SK-N-SH (cell line): ENCODE measurements around the gene CHFR. TPM values are rescaled to one million over a fixed set of nuclear protein-coding genes. Genes with fewer than 3 reads are reported as not detected.

ENCODE experiments used
- CTCF ChIA-PET: fragments of 300-600, 350-600 bp; formaldehyde crosslinking; extraction: SDS; loops from one replicate; lab custom pipeline; 2021; lab: Yijun Ruan, JAX
- POLR2A ChIA-PET: fragments of 350-600 bp; sonication (Branson Sonifier 250); formaldehyde crosslinking; extraction: SDS; loops from one replicate; lab custom pipeline; 2020; ENCODE audit warnings: antibody characterized with exemption, inconsistent platforms; lab: Yijun Ruan, JAX
- DNase-seq: peaks from one replicate; pipeline ENCODE4 v3.0.0; 2012
- H2AFZ ChIP-seq: fragments of 200-600 bp; sonication (generic); 2 replicates; pipeline ENCODE4 v1.8.1; 2016; ENCODE audit warnings: antibody characterized with exemption, mild to moderate bottlenecking, low read depth
- H3F3A ChIP-seq: fragments of 200-600 bp; sonication (generic); replicated peaks from 2 replicates; pipeline ENCODE3; 2016; ENCODE audit warnings: antibody characterized with exemption, mild to moderate bottlenecking; ENCODE audit not compliant: insufficient read depth
- H3K27ac ChIP-seq, 2 experiments: fragments of 200-500 bp in 1 of 2; fragments of 200-600 bp in 1 of 2; sonication (Bioruptor generic) in 1 of 2; sonication (generic), shearing (Covaris generic) in 1 of 2; 2 replicates each; pipeline versions ENCODE4 v1.5.1 to v1.6.1; 2014 to 2016; ENCODE audit warnings: low read depth in 2 of 2, inconsistent platforms in 1 of 2, low read length in 1 of 2, mild to moderate bottlenecking in 1 of 2, mixed read lengths in 1 of 2
- H3K27me3 ChIP-seq: fragments of 200-600 bp; sonication (generic), shearing (Covaris generic); 2 replicates; pipeline ENCODE4 v1.6.1; 2016; ENCODE audit warnings: mixed run types; ENCODE audit not compliant: insufficient read depth
- H3K36me3 ChIP-seq, 2 experiments: fragments of 200-500 bp in 1 of 2; fragments of 200-600 bp in 1 of 2; sonication (Bioruptor generic) in 1 of 2; sonication (generic) in 1 of 2; replicated peaks in 1 of 2; 2 replicates each; pipeline versions ENCODE3 to v1.5.1; 2014 to 2016; ENCODE audit warnings: low read length in 1 of 2, mild to moderate bottlenecking in 1 of 2; ENCODE audit not compliant: insufficient read depth in 2 of 2, control insufficient read depth in 1 of 2
- H3K4me1 ChIP-seq, 2 experiments: fragments of 200-500 bp in 1 of 2; fragments of 200-600 bp in 1 of 2; sonication (Bioruptor generic) in 1 of 2; sonication (generic), shearing (Covaris generic) in 1 of 2; 2 replicates each; pipeline versions ENCODE4 v1.5.1 to v1.6.1; 2014 to 2016; ENCODE audit warnings: low read depth in 1 of 2, low read length in 1 of 2, mixed run types in 1 of 2; ENCODE audit not compliant: insufficient read depth in 2 of 2, control insufficient read depth in 1 of 2
- H3K4me2 ChIP-seq: fragments of 200-600 bp; sonication (generic), shearing (Covaris generic); 2 replicates; pipeline ENCODE4 v1.6.1; 2017; ENCODE audit warnings: mixed run types
- H3K4me3 ChIP-seq, 2 experiments: fragments of 200-500 bp in 1 of 2; fragments of 200-600 bp in 1 of 2; sonication (Bioruptor generic) in 1 of 2; sonication (generic), shearing (Covaris generic) in 1 of 2; 2 replicates each; pipeline versions ENCODE4 v1.5.1 to v1.8.1; 2014 to 2016; ENCODE audit warnings: low read depth in 2 of 2, inconsistent platforms in 1 of 2, low read length in 1 of 2, mild to moderate bottlenecking in 1 of 2, mixed read lengths in 1 of 2, moderate library complexity in 1 of 2
- H3K79me2 ChIP-seq: fragments of 200-600 bp; sonication (generic); 2 replicates; pipeline ENCODE4 v1.8.1; 2017; ENCODE audit warnings: mild to moderate bottlenecking; ENCODE audit not compliant: insufficient read depth
- H3K9ac ChIP-seq: fragments of 200-600 bp; sonication (generic); 2 replicates; pipeline ENCODE4 v1.6.1; 2017; ENCODE audit warnings: mixed run types
- H3K9me2 ChIP-seq: fragments of 200-600 bp; sonication (generic); 2 replicates; pipeline ENCODE4 v1.6.1; 2017; ENCODE audit warnings: mixed run types
- H3K9me3 ChIP-seq: fragments of 200-600 bp; sonication (generic); 2 replicates; pipeline ENCODE4 v1.6.1; 2017; ENCODE audit warnings: mixed run types, mild to moderate bottlenecking, moderate library complexity
- H4K20me1 ChIP-seq: fragments of 200-600 bp; sonication (generic); 2 replicates; pipeline ENCODE4 v1.6.1; 2017; ENCODE audit warnings: mild to moderate bottlenecking, mixed run types; ENCODE audit not compliant: insufficient read depth
- EP300 ChIP-seq, 2 experiments: IDR thresholded peaks; 2 replicates each; pipeline versions ENCODE4 v1.4.0 to v1.6.1; 2012; ENCODE audit warnings: borderline replicate concordance in 1 of 2, low read depth in 1 of 2, low read length in 1 of 2
- FOSL2 ChIP-seq: IDR thresholded peaks from 2 replicates; pipeline ENCODE4 v1.4.0; 2012; ENCODE audit warnings: low read depth, mild to moderate bottlenecking, moderate library complexity, borderline replicate concordance
- FOXM1 ChIP-seq: IDR thresholded peaks from 2 replicates; pipeline ENCODE4 v1.4.0; 2012; ENCODE audit warnings: low read depth, mild to moderate bottlenecking
- IRF3 ChIP-seq: fragments of 150-350 bp; IDR thresholded peaks from 2 replicates; pipeline ENCODE4 v1.6.1; 2016; ENCODE audit warnings: mild to moderate bottlenecking, low read depth, low read length
- MXI1 ChIP-seq: IDR thresholded peaks from 2 replicates; pipeline ENCODE4 v1.6.1; 2012; ENCODE audit warnings: mild to moderate bottlenecking, low read depth, low read length, improper control_type of control experiment
- POLR2AphosphoS5 ChIP-seq: IDR thresholded peaks from 2 replicates; pipeline ENCODE4 v1.6.1; 2012; ENCODE audit warnings: low read depth, low read length
- RAD21 ChIP-seq: IDR thresholded peaks from 2 replicates; pipeline ENCODE4 v1.6.1; 2012; ENCODE audit warnings: mild to moderate bottlenecking, low read length
- SIN3A ChIP-seq: IDR thresholded peaks from 2 replicates; pipeline ENCODE4 v1.6.1; 2012; ENCODE audit warnings: low read depth, mild to moderate bottlenecking, low read length, moderate library complexity, borderline replicate concordance
- SMC3 ChIP-seq: IDR thresholded peaks from 2 replicates; pipeline ENCODE4 v1.6.1; 2012; ENCODE audit warnings: low read depth, low read length, improper control_type of control experiment
- ZBTB33 ChIP-seq: IDR thresholded peaks from 2 replicates; pipeline ENCODE4 v1.4.0; 2012; ENCODE audit warnings: low read depth, borderline replicate concordance
- WGBS: methylation state at CpG from one replicate; pipeline ENCODE4 v1.1.6; 2017; ENCODE audit warnings: low lambda C conversion rate; 5-methylcytosine and 5-hydroxymethylcytosine counted together
- polyA plus RNA-seq, 3 experiments: library from polyadenylated mRNA; depleted of rRNA; stranded (reverse); fragments of >200 nt; gene quantifications; 2 replicates each; pipeline ENCODE4 v1.2.3, GENCODE V29; 2012
- TF ChIP-seq, protein P1 (sequence below): IDR thresholded peaks from 2 replicates; pipeline ENCODE4 v1.4.0; 2012; ENCODE audit warnings: low read depth, borderline replicate concordance
- TF ChIP-seq, protein P2 (sequence below): IDR thresholded peaks from 2 replicates; pipeline ENCODE4; 2012
- TF ChIP-seq, protein P3 (sequence below): fragments of 200-600 bp; sonication (generic); IDR thresholded peaks from 2 replicates; pipeline ENCODE4 v1.6.1; 2017; ENCODE audit warnings: antibody characterized with exemption, mild to moderate bottlenecking, moderate library complexity

The CHFR gene
- polyA plus RNA-seq, 1 of the 3 experiments (the other 2 are of a cell fraction), result 31.6 TPM

DNA sequence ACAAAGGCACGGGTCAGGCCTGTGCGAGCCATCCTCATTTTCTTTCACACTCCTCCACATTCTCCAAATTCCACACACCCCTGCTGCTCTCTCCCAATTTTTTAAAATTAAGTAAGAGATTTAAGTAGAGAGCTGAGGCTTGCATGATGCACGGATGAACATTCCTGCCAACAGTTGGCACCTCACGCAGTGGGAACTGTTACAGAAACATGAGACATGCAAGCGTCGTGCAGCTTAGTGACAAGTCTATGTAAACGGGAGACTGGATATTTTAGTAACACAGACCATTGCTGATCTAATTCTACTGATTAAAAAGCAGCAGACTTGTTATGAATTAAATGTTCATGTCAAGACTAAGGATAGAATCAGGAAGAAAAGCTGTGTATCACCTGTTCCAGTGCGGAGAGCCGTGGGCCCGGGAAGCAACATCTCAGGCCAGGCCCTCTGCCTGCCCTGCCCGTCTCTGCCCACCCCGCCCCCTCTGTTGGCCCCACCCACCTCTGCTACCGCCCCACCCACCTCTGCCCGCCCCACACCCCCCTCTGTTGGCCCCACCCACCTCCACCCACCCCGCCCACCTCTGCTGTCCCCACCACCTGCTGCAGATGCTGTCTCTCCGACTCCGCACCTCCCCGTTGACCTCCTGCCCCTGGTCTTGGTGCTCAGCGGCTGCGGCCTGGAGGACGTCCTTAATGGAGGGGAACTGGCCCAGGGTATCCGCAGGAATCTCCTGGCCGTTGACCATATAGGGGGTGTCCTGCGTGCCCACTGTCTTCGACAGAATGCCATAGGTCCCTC, 79.9 kb downstream of the CHFR start:
- H3K9me2 ChIP-seq, result no peaks in the 10 kb centered on the region
- H3K27ac ChIP-seq, result no peak overlapping the region
- peaks cover 60% of the 10 kb centered on the region for H4K20me1 ChIP-seq
- WGBS, result 80% methylated on average over 20 of the region's 25 CpGs
- no peaks in the 10 kb centered on the region for H3F3A ChIP-seq
- no peak overlapping the region for H3K4me2 ChIP-seq
- H3K4me1 ChIP-seq, result no peaks in the 10 kb centered on the region
- DNase-seq, result peak; percentile 89
- H3K79me2 ChIP-seq, result peaks cover 45% of the 10 kb centered on the region
- CTCF ChIA-PET, result interaction anchor here (1.4 kb wide), 2 partner anchors 12 to 34 kb away, joined by 3 to 4 read pairs; no protein-coding TSS in a partner anchor
- TF ChIP-seq, protein P1, sequence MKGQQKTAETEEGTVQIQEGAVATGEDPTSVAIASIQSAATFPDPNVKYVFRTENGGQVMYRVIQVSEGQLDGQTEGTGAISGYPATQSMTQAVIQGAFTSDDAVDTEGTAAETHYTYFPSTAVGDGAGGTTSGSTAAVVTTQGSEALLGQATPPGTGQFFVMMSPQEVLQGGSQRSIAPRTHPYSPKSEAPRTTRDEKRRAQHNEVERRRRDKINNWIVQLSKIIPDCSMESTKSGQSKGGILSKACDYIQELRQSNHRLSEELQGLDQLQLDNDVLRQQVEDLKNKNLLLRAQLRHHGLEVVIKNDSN, result no peak
- TF ChIP-seq, protein P2, sequence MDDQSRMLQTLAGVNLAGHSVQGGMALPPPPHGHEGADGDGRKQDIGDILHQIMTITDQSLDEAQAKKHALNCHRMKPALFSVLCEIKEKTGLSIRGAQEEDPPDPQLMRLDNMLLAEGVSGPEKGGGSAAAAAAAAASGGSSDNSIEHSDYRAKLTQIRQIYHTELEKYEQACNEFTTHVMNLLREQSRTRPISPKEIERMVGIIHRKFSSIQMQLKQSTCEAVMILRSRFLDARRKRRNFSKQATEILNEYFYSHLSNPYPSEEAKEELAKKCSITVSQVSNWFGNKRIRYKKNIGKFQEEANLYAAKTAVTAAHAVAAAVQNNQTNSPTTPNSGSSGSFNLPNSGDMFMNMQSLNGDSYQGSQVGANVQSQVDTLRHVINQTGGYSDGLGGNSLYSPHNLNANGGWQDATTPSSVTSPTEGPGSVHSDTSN, result no peak
- TF ChIP-seq ZBTB33 (no peak), IRF3 (no peak), RAD21 (no peak)
- TF ChIP-seq, all 33 proteins: peak for 0
- H3K9me3 ChIP-seq, result no peaks in the 10 kb centered on the region
- H3K27me3 ChIP-seq, result no peaks in the 10 kb centered on the region
- peaks cover 48 to 66% of the 10 kb centered on the region in 2 experiments for H3K36me3 ChIP-seq
- no peak overlapping the region for H3K4me3 ChIP-seq
- H3K9ac ChIP-seq, result no peak overlapping the region
- H2AFZ ChIP-seq, result no peak overlapping the region
- POLR2A ChIA-PET, result interaction anchor here (0.7 kb wide), 1 partner anchor 35 kb away, joined by 3 read pairs; no protein-coding TSS in a partner anchor

DNA sequence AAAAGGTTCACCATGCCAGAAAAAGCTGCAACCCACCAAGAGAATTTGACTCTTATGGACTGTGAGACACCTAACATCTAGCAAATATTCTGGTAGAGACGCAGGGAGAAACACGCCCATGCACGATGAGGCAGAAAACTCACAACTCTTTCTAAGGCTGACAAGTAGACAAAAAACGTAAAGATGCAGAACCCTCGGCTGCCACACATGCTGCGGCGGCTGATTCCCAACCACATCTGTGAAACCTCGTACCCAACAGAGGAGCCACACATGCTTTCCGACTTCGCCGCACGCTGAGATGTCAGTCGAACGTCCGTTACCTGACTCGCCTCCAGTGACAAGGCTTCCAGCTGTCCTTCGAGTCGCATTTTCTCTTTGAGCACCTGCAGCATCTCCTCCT, 80.5 kb downstream of the CHFR start:
- ChIA-PET CTCF (interaction anchor here (0.9 kb wide), 1 partner anchor 38 kb away, joined by 3 read pairs; no protein-coding TSS in a partner anchor), POLR2A (no interaction called here)
- Histone ChIP-seq H4K20me1 (peaks cover 60% of the 10 kb centered on the region), H3K9ac (no peak overlapping the region), H3K4me1 (no peaks in the 10 kb centered on the region), H3K79me2 (peaks cover 46% of the 10 kb centered on the region), H3K27me3 (no peaks in the 10 kb centered on the region), H3K9me3 (no peaks in the 10 kb centered on the region), H2AFZ (no peak overlapping the region), H3K27ac (no peak overlapping the region), H3K4me2 (no peak overlapping the region), H3K4me3 (no peak overlapping the region), H3F3A (no peaks in the 10 kb centered on the region), H3K36me3 (peaks cover 45 to 63% of the 10 kb centered on the region in 2 experiments), H3K9me2 (no peaks in the 10 kb centered on the region)
- no peak for DNase-seq
- 95% methylated on average over 18 of the region's 18 CpGs for WGBS
- TF ChIP-seq POLR2AphosphoS5, result no peak
- TF ChIP-seq, protein P2, result no peak
- TF ChIP-seq, protein P3, sequence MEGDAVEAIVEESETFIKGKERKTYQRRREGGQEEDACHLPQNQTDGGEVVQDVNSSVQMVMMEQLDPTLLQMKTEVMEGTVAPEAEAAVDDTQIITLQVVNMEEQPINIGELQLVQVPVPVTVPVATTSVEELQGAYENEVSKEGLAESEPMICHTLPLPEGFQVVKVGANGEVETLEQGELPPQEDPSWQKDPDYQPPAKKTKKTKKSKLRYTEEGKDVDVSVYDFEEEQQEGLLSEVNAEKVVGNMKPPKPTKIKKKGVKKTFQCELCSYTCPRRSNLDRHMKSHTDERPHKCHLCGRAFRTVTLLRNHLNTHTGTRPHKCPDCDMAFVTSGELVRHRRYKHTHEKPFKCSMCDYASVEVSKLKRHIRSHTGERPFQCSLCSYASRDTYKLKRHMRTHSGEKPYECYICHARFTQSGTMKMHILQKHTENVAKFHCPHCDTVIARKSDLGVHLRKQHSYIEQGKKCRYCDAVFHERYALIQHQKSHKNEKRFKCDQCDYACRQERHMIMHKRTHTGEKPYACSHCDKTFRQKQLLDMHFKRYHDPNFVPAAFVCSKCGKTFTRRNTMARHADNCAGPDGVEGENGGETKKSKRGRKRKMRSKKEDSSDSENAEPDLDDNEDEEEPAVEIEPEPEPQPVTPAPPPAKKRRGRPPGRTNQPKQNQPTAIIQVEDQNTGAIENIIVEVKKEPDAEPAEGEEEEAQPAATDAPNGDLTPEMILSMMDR, result no peak
- no peak for TF ChIP-seq MXI1
- TF ChIP-seq RAD21, result no peak
- TF ChIP-seq SMC3, result no peak
- TF ChIP-seq FOSL2, result no peak
- no peak for TF ChIP-seq EP300 (IDR thresholded peaks at IDR 0.05; ENCODE audit: borderline replicate concordance in 1 of 2, low read depth in 1 of 2, low read length in 1 of 2)
- TF ChIP-seq ZBTB33, result no peak
- no peak for TF ChIP-seq FOXM1
- no peak for TF ChIP-seq SIN3A
